Stimulated activated naive B cell treated with anti-CD40 and anti-IgM and Interleukin-4, amounts not matched to agents 10 μg/mL and 1 μg/mL and 100 μg/mL, for 72 hours (primary cell): ENCODE measurements around the gene GIMAP7.

Experiments
- ATAC-seq, 2 donors: fragments of 150-1000 bp; cut with Tn5 transposase; replicated peaks; 2 replicates each; pipeline ENCODE4 v1.10.0; 2021; ENCODE audit warnings: moderate library complexity in 1 of 2
- DNase-seq: peaks from one replicate; pipeline ENCODE4 v3.0.0; 2021
- H3K27ac Mint-ChIP-seq: one replicate; pipeline ENCODE4 v1.8.0; 2022; ENCODE audit warnings: mild to moderate bottlenecking, mixed read lengths
- H3K27me3 Mint-ChIP-seq, 2 donors: one replicate each; pipeline ENCODE4 v1.8.0; 2022; ENCODE audit warnings: mixed read lengths in 2 of 2
- H3K36me3 Mint-ChIP-seq, 2 donors: one replicate each; pipeline ENCODE4 v1.8.0; 2022; ENCODE audit warnings: mixed read lengths in 2 of 2, mild to moderate bottlenecking in 1 of 2
- H3K4me1 Mint-ChIP-seq, 2 donors: one replicate each; pipeline ENCODE4 v1.8.0; 2022; ENCODE audit warnings: mixed read lengths in 2 of 2, mild to moderate bottlenecking in 1 of 2
- H3K4me3 Mint-ChIP-seq, 2 donors: one replicate each; pipeline ENCODE4 v1.8.0; 2022; ENCODE audit warnings: mild to moderate bottlenecking in 2 of 2, mixed read lengths in 2 of 2, moderate library complexity in 1 of 2
- H3K9me3 Mint-ChIP-seq, 2 donors: one replicate each; pipeline ENCODE4 v1.8.0; 2022; ENCODE audit warnings: mixed read lengths in 2 of 2, mild to moderate bottlenecking in 1 of 2

The GIMAP7 gene

GRCh38 chr7:150569245-150569955 is 54.7 kb downstream of the GIMAP7 start:
- H3K9me3 Mint-ChIP-seq, result no peaks in the 10 kb centered on the region
- no peak overlapping the region for H3K27ac Mint-ChIP-seq
- no peak overlapping the region for H3K4me3 Mint-ChIP-seq
- no peaks in the 10 kb centered on the region for H3K27me3 Mint-ChIP-seq
- ATAC-seq (no peak), DNase-seq (no peak)
- H3K4me1 Mint-ChIP-seq, result peaks cover 0 to 4% of the 10 kb centered on the region in 2 donors
- H3K36me3 Mint-ChIP-seq, result no peaks in the 10 kb centered on the region
